ENCODE data around the gene TLE4. TPM values are rescaled to one million over a fixed set of nuclear protein-coding genes. Genes with fewer than 3 reads are reported as not detected.
A peak's percentile ranks its signal among the peaks of the same experiment; 100 is the strongest.

TLE4 gene
- total and polyA plus RNA-seq, 2 experiments from 2014 or later: 45.8 to 72.9 TPM

GRCh38 chr9:79709743-79710674, 138.2 kb downstream of the TLE4 start:
- Histone ChIP-seq H3K4me3 (peak overlapping the region; percentile 14; the same call in 1 of the 2 replicates), H3K27ac (ENCODE audit: low read depth) (peak overlapping the region; percentile 8), H3K79me2 (replicated peaks; ENCODE audit: insufficient read depth) (no peaks in the 10 kb centered on the region; the same call in 1 of the 2 replicates), H3K4me2 (peak overlapping the region; percentile 45), H4K20me1 (replicated peaks; ENCODE audit: insufficient read depth) (no peaks in the 10 kb centered on the region), H2AFZ (no peak overlapping the region), H3K27me3 (ENCODE audit: insufficient read depth) (no peaks in the 10 kb centered on the region), H3K36me3 (ENCODE audit: insufficient read depth) (peaks cover 14% of the 10 kb centered on the region; the same call in 1 of the 2 replicates), H3F3A (replicated peaks; ENCODE audit: low read depth) (no peaks in the 10 kb centered on the region), H3K4me1 (ENCODE audit: insufficient read depth) (peaks cover 22% of the 10 kb centered on the region), H3K9me2 (ENCODE audit: insufficient read depth) (no peaks in the 10 kb centered on the region)
- TF ChIP-seq REST (IDR thresholded peaks at IDR 0.05; ENCODE audit: unreplicated experiment): no peak
- TF ChIP-seq EZH2phosphoT487 (IDR thresholded peaks at IDR 0.05; ENCODE audit: unreplicated experiment): no peak
- no peak for TF ChIP-seq EZH2 (IDR thresholded peaks at IDR 0.05; ENCODE audit: low read depth, unreplicated experiment)
- TF ChIP-seq CREB1 (CRISPR knock-in tag; IDR thresholded peaks at IDR 0.05; ENCODE audit: low read depth): no peak
- TF ChIP-seq ZNF462 (CRISPR knock-in tag; IDR thresholded peaks at IDR 0.05): no peak
- TF ChIP-seq NANOG (IDR thresholded peaks at IDR 0.05; ENCODE audit: borderline replicate concordance): no peak
- TF ChIP-seq POLR2AphosphoS5 (IDR thresholded peaks at IDR 0.05; ENCODE audit: low read depth): no peak
- no peak for TF ChIP-seq ZNF331 (CRISPR knock-in tag; IDR thresholded peaks at IDR 0.05; ENCODE audit: low read depth)
- TF ChIP-seq ZNF114 (CRISPR knock-in tag; IDR thresholded peaks at IDR 0.05): no peak
- TF ChIP-seq CTCF (conservative IDR thresholded peaks at IDR 0.05; ENCODE audit: low read depth in 2 of 2): no peak
- TF ChIP-seq JUNB (IDR thresholded peaks at IDR 0.05; ENCODE audit: unreplicated experiment): no peak
- TF ChIP-seq STAT1 (IDR thresholded peaks at IDR 0.05; ENCODE audit: unreplicated experiment): no peak
- no peak for TF ChIP-seq ETS1 (IDR thresholded peaks at IDR 0.05)
- Mint-ChIP-seq H3K4me1 (peaks cover 24% of the 10 kb centered on the region), H3K27me3 (ENCODE audit: insufficient read depth, low read depth, poor library complexity) (peaks cover 3% of the 10 kb centered on the region), H3K9me3 (no peaks in the 10 kb centered on the region), H3K4me3 (no peak overlapping the region; the same call in 2 of the 3 replicates), H3K27ac (peak overlapping the region; percentile 66; the same call in 1 of the 2 replicates), H3K36me3 (ENCODE audit: low read depth) (peaks cover 58% of the 10 kb centered on the region)
- DNase-seq (ENCODE audit: low spot score) (peak; percentile 15), ATAC-seq (peak; percentile 59)

Data from GM23338 (cell line).